Mesothelial cell of epicardium (in vitro differentiated cells): ENCODE measurements around the gene ST3GAL3. TPM values are rescaled to one million over a fixed set of nuclear protein-coding genes. Genes with fewer than 3 reads are reported as not detected.

Source experiments
- DNase-seq, 2 experiments: peaks; one replicate each; pipeline ENCODE4 v3.0.0; 2021; ENCODE audit warnings: low spot score in 2 of 2; ENCODE audit not compliant: unreplicated experiment in 2 of 2
- H3K27ac Mint-ChIP-seq: 2 replicates; pipeline ENCODE4 v1.8.0; 2021; ENCODE audit warnings: mixed read lengths
- H3K27me3 Mint-ChIP-seq: 2 replicates; pipeline ENCODE4 v1.8.0; 2021; ENCODE audit warnings: low read depth, mixed read lengths
- H3K36me3 Mint-ChIP-seq: 2 replicates; pipeline ENCODE4 v1.8.0; 2021; ENCODE audit warnings: mixed read lengths
- H3K4me1 Mint-ChIP-seq: 2 replicates; pipeline ENCODE4 v1.8.0; 2021; ENCODE audit warnings: mixed read lengths
- H3K4me3 Mint-ChIP-seq: 2 replicates; pipeline ENCODE4 v1.8.0; 2021; ENCODE audit warnings: mild to moderate bottlenecking, moderate library complexity, mixed read lengths
- H3K9me3 Mint-ChIP-seq: 2 replicates; pipeline ENCODE4 v1.8.0; 2021; ENCODE audit warnings: mixed read lengths
- total RNA-seq: library from RNA; stranded (reverse); gene quantifications from 3 replicates; pipeline ENCODE4 v1.2.1, GENCODE V29; 2021
- TF ChIP-seq, protein P1 (sequence below): fragments of 200-600 bp; sonication (generic); IDR thresholded peaks from one replicate; pipeline ENCODE4 v1.5.0; 2021; ENCODE audit warnings: antibody characterized with exemption; ENCODE audit not compliant: unreplicated experiment

ST3GAL3 gene
- total RNA-seq, 1 donor from 2014 or later: 31.0 TPM

DNA sequence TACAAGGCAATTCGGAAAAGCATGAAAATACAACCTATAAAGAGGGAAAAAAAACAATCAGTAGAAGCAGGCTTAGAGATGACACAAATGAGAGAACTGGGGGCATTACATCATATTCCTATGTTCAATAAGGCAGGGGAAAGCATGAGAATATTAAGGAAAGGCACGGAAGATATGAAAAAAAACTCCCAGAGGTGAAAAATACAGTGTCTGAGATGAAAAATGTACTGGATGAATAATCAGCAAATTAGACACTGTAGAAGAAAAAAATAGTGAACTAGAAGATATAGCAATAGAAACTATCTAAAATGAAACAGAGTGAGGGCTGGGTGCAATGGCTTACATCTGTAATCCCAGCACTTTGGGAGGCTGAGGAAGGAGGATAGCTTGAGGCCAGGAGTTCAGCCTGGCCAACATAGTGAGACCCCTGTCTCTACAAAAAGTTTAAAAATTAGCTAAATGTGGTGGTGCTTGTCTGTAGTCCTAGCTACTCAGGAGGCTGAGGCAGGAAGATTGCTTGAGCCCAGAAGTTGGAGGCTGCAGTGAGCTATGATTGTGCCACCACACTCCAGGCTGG, 101.8 kb downstream of the ST3GAL3 start:
- no peaks in the 10 kb centered on the region for H3K4me1 Mint-ChIP-seq
- DNase-seq: no peak

DNA sequence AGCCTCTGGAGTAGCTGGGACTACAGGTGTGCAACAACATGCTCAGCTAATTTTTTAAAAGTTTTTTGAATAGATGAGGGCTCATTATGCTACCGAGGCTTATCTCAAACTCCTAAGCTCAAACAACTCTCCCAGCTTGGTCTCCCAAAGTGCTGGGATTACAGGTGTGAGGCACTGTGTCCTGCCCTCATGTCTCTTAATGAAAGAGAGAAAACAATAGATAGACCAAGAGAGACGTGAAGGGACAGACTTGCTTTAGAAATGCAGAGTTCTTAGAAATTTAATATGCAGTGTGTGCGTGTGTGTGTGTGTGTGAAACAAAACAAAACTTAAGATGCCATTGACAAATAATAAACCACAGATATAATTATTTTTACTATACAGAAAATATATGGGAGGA, 105.2 kb downstream of the ST3GAL3 start:
- H3K9me3 Mint-ChIP-seq: peaks cover 15% of the 10 kb centered on the region
- no peak overlapping the region for H3K27ac Mint-ChIP-seq
- TF ChIP-seq, protein P1, sequence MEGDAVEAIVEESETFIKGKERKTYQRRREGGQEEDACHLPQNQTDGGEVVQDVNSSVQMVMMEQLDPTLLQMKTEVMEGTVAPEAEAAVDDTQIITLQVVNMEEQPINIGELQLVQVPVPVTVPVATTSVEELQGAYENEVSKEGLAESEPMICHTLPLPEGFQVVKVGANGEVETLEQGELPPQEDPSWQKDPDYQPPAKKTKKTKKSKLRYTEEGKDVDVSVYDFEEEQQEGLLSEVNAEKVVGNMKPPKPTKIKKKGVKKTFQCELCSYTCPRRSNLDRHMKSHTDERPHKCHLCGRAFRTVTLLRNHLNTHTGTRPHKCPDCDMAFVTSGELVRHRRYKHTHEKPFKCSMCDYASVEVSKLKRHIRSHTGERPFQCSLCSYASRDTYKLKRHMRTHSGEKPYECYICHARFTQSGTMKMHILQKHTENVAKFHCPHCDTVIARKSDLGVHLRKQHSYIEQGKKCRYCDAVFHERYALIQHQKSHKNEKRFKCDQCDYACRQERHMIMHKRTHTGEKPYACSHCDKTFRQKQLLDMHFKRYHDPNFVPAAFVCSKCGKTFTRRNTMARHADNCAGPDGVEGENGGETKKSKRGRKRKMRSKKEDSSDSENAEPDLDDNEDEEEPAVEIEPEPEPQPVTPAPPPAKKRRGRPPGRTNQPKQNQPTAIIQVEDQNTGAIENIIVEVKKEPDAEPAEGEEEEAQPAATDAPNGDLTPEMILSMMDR: no peak
- H3K4me3 Mint-ChIP-seq: no peak overlapping the region
- peaks cover 29% of the 10 kb centered on the region for H3K36me3 Mint-ChIP-seq
- no peaks in the 10 kb centered on the region for H3K27me3 Mint-ChIP-seq
- H3K4me1 Mint-ChIP-seq: no peaks in the 10 kb centered on the region
- DNase-seq: no peak

More for the DNA sequence above, 101.8 kb downstream of the ST3GAL3 start:
- peaks cover 18% of the 10 kb centered on the region for H3K9me3 Mint-ChIP-seq
- no peak overlapping the region for H3K27ac Mint-ChIP-seq
- H3K27me3 Mint-ChIP-seq: no peaks in the 10 kb centered on the region
- no peak overlapping the region for H3K4me3 Mint-ChIP-seq
- TF ChIP-seq, protein P1: no peak
- peaks cover 26% of the 10 kb centered on the region for H3K36me3 Mint-ChIP-seq

DNA sequence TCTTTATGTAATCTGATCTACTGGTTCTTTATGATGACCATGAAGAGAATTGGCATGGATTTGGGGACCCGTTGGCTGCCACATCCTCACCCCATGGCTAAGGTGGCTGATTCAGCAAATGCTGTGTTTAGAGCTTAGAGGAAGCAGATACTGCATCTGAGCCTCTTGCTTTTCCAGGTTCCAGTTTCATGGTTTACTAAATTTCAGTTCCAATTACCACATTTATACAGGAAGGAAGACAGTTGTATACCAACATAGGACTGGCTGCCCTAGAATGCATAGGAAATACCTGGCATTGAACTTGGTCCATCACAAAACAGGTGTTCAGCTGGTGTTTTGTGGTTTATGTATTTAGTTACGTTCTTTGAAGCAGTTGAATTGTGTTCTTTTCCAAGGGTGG, 107.1 kb downstream of the ST3GAL3 start:
- no peak overlapping the region for H3K4me3 Mint-ChIP-seq
- no peaks in the 10 kb centered on the region for H3K4me1 Mint-ChIP-seq
- peaks cover 29% of the 10 kb centered on the region for H3K36me3 Mint-ChIP-seq
- DNase-seq: no peak
- no peaks in the 10 kb centered on the region for H3K27me3 Mint-ChIP-seq
- H3K27ac Mint-ChIP-seq: no peak overlapping the region
- H3K9me3 Mint-ChIP-seq: peaks cover 13% of the 10 kb centered on the region
- TF ChIP-seq, protein P1: no peak

DNA sequence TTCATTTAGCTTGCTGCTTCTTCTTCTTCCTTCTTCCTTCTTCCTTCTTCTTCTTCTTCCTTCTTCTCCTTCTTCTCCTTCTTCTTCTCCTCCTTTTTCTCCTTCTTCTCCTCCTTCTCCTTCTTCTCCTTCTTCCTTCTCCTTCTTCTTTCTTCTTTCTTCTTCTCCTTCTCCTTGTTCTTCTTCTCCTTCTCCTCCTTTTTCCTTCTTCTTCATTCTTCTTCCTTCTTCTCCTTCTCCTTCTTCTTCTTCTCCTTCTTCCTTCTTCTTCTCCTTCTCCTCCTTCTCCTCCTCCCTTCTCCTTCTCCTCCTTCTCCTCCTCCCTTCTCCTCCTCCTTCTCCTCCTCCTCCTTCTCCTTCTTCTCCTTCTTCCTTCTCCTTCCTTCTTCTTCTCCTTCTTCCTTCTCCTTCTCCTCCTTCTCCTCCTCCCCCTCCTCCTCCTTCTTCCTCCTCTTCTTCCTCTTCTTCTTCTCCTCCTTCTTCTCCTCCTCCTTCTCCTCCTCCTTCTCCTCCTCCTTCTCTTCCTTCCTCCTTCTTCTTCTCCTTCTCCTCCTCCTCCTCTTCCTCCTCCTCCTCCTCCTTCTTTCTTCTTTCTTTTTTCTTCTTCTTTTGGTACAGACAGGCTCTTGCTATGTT, 110.1 kb downstream of the ST3GAL3 start:
- Mint-ChIP-seq H3K36me3 (peaks cover 39% of the 10 kb centered on the region), H3K27me3 (no peaks in the 10 kb centered on the region), H3K4me1 (no peaks in the 10 kb centered on the region), H3K4me3 (no peak overlapping the region), H3K9me3 (peaks cover 24% of the 10 kb centered on the region), H3K27ac (no peak overlapping the region)
- no peak for DNase-seq
- TF ChIP-seq, protein P1: no peak

DNA sequence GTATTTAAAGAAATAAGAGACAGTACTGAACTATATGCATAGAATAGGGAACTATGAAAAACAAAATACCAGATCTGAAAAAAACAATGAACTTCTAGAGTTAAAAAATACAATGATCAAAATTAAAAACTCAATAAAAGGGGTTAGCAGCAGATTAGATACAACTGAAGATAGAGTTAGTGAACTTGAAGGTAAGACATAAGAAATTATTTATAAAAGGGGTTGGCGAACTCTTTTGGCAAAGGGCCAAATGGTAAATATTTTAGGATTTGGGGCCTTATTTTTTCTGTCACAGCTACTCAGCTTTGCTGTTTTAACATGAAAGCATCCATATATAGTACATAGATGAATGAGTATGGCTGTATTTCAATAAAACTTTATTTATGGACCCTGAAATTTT, 111.4 kb downstream of the ST3GAL3 start:
- peaks cover 39% of the 10 kb centered on the region for H3K36me3 Mint-ChIP-seq
- no peaks in the 10 kb centered on the region for H3K4me1 Mint-ChIP-seq
- H3K27me3 Mint-ChIP-seq: no peaks in the 10 kb centered on the region
- H3K4me3 Mint-ChIP-seq: no peak overlapping the region
- no peak for DNase-seq
- no peak overlapping the region for H3K27ac Mint-ChIP-seq
- TF ChIP-seq, protein P1: no peak
- H3K9me3 Mint-ChIP-seq: peaks cover 24% of the 10 kb centered on the region
